ENCODE measurements around the gene CD160. TPM values are rescaled to one million over a fixed set of nuclear protein-coding genes. Genes with fewer than 3 reads are reported as not detected.

Gene CD160
- total RNA-seq, 1 experiment from 2014 or later, result not detected

GRCh38 chr1:145736191-145736590 is 16.9 kb downstream of the CD160 start:
- TF ChIP-seq CTCF (IDR thresholded peaks at IDR 0.05; ENCODE audit: unreplicated experiment), result no peak
- Mint-ChIP-seq H3K9me3 (ENCODE audit: unreplicated experiment) (no peaks in the 10 kb centered on the region), H3K27me3 (ENCODE audit: insufficient read depth, unreplicated experiment) (no peaks in the 10 kb centered on the region), H3K27ac (ENCODE audit: low read depth, unreplicated experiment) (no peak overlapping the region), H3K4me1 (ENCODE audit: insufficient read depth, unreplicated experiment) (no peaks in the 10 kb centered on the region), H3K36me3 (ENCODE audit: insufficient read depth, unreplicated experiment) (peaks cover 13% of the 10 kb centered on the region), H3K4me3 (ENCODE audit: unreplicated experiment) (no peak overlapping the region)
- no TSS peak for BruUV-seq (replicated peaks)
- DNase-seq (ENCODE audit: unreplicated experiment), result no peak
- CTCF ChIA-PET, result interaction anchor here (0.9 kb wide), 1 partner anchor 13 kb away, joined by 3 read pairs; no protein-coding TSS in a partner anchor
- intact Hi-C loops (cut with micrococcal nuclease), result no loop called here
- POLR2A ChIA-PET, result interaction anchor here (0.8 to 1.2 kb wide), 2 partner anchors 14 to 20 kb away, joined by 3 to 4 read pairs; no protein-coding TSS in a partner anchor

- no peaks in the 10 kb centered on the region for H3K27me3 Mint-ChIP-seq (ENCODE audit: insufficient read depth, unreplicated experiment)
- no peak overlapping the region for H3K27ac Mint-ChIP-seq (ENCODE audit: low read depth, unreplicated experiment)
- BruUV-seq (replicated peaks), result no TSS peak
- H3K4me3 Mint-ChIP-seq (ENCODE audit: unreplicated experiment), result no peak overlapping the region
- H3K4me1 Mint-ChIP-seq (ENCODE audit: insufficient read depth, unreplicated experiment), result no peaks in the 10 kb centered on the region
- H3K9me3 Mint-ChIP-seq (ENCODE audit: unreplicated experiment), result no peaks in the 10 kb centered on the region
- no peak for DNase-seq (ENCODE audit: unreplicated experiment)
- POLR2A ChIA-PET, result no interaction called here
- H3K36me3 Mint-ChIP-seq (ENCODE audit: insufficient read depth, unreplicated experiment), result peaks cover 52% of the 10 kb centered on the region
- intact Hi-C loops (cut with micrococcal nuclease), result no loop called here
- CTCF ChIA-PET, result interaction anchor here (3.7 kb wide), 1 partner anchor 19 kb away, joined by 30 read pairs; the partner anchor contains the start of gene CD160
- TF ChIP-seq CTCF (IDR thresholded peaks at IDR 0.05; ENCODE audit: unreplicated experiment), result no peak
Measured at GRCh38 chr1:145740269-145740668, 21.0 kb downstream of the CD160 start.

- Mint-ChIP-seq H3K4me1 (ENCODE audit: insufficient read depth, unreplicated experiment) (peaks cover 14% of the 10 kb centered on the region), H3K4me3 (ENCODE audit: unreplicated experiment) (no peak overlapping the region), H3K27ac (ENCODE audit: low read depth, unreplicated experiment) (no peak overlapping the region), H3K27me3 (ENCODE audit: insufficient read depth, unreplicated experiment) (no peaks in the 10 kb centered on the region), H3K36me3 (ENCODE audit: insufficient read depth, unreplicated experiment) (peaks cover 86% of the 10 kb centered on the region), H3K9me3 (ENCODE audit: unreplicated experiment) (no peaks in the 10 kb centered on the region)
- TF ChIP-seq CTCF (IDR thresholded peaks at IDR 0.05; ENCODE audit: unreplicated experiment), result no peak
- intact Hi-C loops (cut with micrococcal nuclease), result no loop called here
- DNase-seq (ENCODE audit: unreplicated experiment), result no peak
- ChIA-PET CTCF (interaction anchor here (1.0 to 1.5 kb wide), 2 partner anchors 10 to 26 kb away, joined by 4 to 5 read pairs; no protein-coding TSS in a partner anchor), POLR2A (no interaction called here)
- no TSS peak for BruUV-seq (replicated peaks)
Measured at GRCh38 chr1:145747398-145748247, 28.3 kb downstream of the CD160 start.

GRCh38 chr1:145750426-145750825 is 31.1 kb downstream of the CD160 start:
- TF ChIP-seq CTCF (IDR thresholded peaks at IDR 0.05; ENCODE audit: unreplicated experiment), result no peak
- intact Hi-C loops (cut with micrococcal nuclease), result loop anchor here (10.0 kb wide), 1 partner anchor 74 kb away; the partner anchor contains the start of genes POLR3C and RNF115
- no peak for DNase-seq (ENCODE audit: unreplicated experiment)
- POLR2A ChIA-PET, result interaction anchor here (1.1 to 2.1 kb wide), 4 partner anchors 8 to 74 kb away, joined by 4 to 8 read pairs (median 6); partner anchors contain the start of genes POLR3C and RNF115
- no peak overlapping the region for H3K27ac Mint-ChIP-seq (ENCODE audit: low read depth, unreplicated experiment)
- H3K27me3 Mint-ChIP-seq (ENCODE audit: insufficient read depth, unreplicated experiment), result no peaks in the 10 kb centered on the region
- no peak overlapping the region for H3K4me3 Mint-ChIP-seq (ENCODE audit: unreplicated experiment)
- peaks cover 14% of the 10 kb centered on the region for H3K4me1 Mint-ChIP-seq (ENCODE audit: insufficient read depth, unreplicated experiment)
- no peaks in the 10 kb centered on the region for H3K9me3 Mint-ChIP-seq (ENCODE audit: unreplicated experiment)
- BruUV-seq (replicated peaks), result no TSS peak
- CTCF ChIA-PET, result interaction anchor here (0.7 to 1.7 kb wide), 9 partner anchors 8 to 106 kb away, joined by 3 to 9 read pairs (median 3); no protein-coding TSS in a partner anchor
- peaks cover 76% of the 10 kb centered on the region for H3K36me3 Mint-ChIP-seq (ENCODE audit: insufficient read depth, unreplicated experiment)

Data from MCF 10A (cell line).